ENCODE measurements around the gene TBC1D7.

The TBC1D7 gene

DNA sequence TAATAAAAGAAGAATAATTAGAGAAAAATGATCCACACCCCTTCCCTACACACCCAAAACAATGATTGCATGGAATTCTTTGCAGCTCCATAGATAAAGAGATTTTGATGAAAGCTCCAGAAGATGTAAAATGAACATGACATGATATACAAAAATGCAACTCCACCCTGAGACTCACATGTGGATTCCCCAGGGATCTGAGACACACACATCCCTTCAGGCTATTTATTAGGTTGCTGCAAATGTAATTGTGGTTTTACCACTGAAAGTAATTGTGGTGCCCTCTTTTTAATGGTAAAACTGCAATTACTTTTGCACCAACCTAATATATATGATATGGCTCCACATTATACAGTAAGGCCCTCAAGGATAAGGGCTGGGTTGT is 40.4 kb upstream of the TBC1D7 start:
- H3K27ac ChIP-seq: no peak overlapping the region
- H3K4me1 ChIP-seq (ENCODE audit: control insufficient read depth in 1 of 2, insufficient read depth in 1 of 2, low read depth in 1 of 2, low read length in 1 of 2): no peaks in the 10 kb centered on the region
- no peaks in the 10 kb centered on the region for H3K27me3 ChIP-seq
- H3K4me3 ChIP-seq (ENCODE audit: low read depth in 1 of 2, low read length in 1 of 2): no peak overlapping the region
- H3K9me3 ChIP-seq: no peaks in the 10 kb centered on the region
- peaks cover 15% of the 10 kb centered on the region for H3K36me3 ChIP-seq
- TF ChIP-seq, protein P1, sequence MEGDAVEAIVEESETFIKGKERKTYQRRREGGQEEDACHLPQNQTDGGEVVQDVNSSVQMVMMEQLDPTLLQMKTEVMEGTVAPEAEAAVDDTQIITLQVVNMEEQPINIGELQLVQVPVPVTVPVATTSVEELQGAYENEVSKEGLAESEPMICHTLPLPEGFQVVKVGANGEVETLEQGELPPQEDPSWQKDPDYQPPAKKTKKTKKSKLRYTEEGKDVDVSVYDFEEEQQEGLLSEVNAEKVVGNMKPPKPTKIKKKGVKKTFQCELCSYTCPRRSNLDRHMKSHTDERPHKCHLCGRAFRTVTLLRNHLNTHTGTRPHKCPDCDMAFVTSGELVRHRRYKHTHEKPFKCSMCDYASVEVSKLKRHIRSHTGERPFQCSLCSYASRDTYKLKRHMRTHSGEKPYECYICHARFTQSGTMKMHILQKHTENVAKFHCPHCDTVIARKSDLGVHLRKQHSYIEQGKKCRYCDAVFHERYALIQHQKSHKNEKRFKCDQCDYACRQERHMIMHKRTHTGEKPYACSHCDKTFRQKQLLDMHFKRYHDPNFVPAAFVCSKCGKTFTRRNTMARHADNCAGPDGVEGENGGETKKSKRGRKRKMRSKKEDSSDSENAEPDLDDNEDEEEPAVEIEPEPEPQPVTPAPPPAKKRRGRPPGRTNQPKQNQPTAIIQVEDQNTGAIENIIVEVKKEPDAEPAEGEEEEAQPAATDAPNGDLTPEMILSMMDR (IDR thresholded peaks at IDR 0.05): no peak

DNA sequence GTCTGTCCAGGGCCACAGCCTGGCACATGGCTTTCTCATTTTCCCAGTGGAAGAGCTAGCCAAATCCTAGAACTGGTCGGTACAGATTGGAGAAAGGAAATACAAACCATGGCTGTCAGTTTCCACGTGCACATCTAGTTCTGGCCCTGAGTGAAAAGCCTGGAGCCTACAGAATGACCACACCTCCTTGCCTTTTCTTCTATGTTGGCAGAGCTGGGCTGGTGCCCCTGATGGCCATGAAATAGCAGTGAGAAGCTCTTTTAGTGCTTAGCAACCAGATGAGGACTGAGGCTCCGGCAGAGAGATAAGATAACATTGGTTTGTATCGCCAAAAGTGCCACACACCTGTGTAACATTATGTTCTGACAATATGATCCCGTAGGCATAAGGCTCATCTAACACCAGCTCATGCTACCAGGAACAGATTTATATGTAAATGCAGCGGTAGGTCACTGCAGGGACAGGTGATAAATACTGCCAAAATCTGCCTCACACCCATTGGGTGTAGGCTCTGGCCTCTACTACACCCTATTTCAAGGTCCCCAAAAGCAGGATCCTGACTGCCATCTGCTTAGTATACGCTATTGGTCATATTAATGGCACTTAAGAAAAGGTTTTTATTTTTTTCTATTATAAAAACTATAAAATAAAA is 39.9 kb upstream of the TBC1D7 start:
- H3K36me3 ChIP-seq: peaks cover 15% of the 10 kb centered on the region
- no peaks in the 10 kb centered on the region for H3K4me1 ChIP-seq (ENCODE audit: control insufficient read depth in 1 of 2, insufficient read depth in 1 of 2, low read depth in 1 of 2, low read length in 1 of 2)
- no peaks in the 10 kb centered on the region for H3K9me3 ChIP-seq
- TF ChIP-seq, protein P1 (IDR thresholded peaks at IDR 0.05): no peak
- no peak overlapping the region for H3K27ac ChIP-seq
- no peak overlapping the region for H3K4me3 ChIP-seq (ENCODE audit: low read depth in 1 of 2, low read length in 1 of 2)
- H3K27me3 ChIP-seq: no peaks in the 10 kb centered on the region

DNA sequence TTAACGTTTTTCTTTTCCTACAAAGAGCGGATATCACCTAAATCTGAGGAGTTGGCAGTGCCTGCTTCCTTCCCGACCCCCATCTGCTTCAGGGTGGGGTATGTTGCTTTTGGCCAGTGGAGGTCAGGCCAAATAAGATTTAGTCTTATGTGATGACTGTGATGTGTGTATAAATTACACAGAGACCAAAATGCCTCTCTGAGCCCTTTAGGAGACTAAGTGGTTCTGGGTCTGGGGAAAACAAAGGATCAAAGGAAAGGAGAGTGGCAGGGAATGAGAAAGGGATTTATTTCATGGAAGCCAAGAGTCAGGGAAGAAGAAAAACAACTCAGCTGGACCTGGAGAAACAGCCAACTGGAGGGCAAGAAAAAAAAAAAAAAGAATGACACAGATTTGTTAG is 39.1 kb upstream of the TBC1D7 start:
- Histone ChIP-seq H3K4me1 (ENCODE audit: control insufficient read depth in 1 of 2, insufficient read depth in 1 of 2, low read depth in 1 of 2, low read length in 1 of 2) (no peaks in the 10 kb centered on the region), H3K4me3 (ENCODE audit: low read depth in 1 of 2, low read length in 1 of 2) (no peak overlapping the region), H3K27ac (no peak overlapping the region), H3K36me3 (peaks cover 15% of the 10 kb centered on the region), H3K27me3 (no peaks in the 10 kb centered on the region), H3K9me3 (no peaks in the 10 kb centered on the region)
- TF ChIP-seq, protein P1 (IDR thresholded peaks at IDR 0.05): no peak

DNA sequence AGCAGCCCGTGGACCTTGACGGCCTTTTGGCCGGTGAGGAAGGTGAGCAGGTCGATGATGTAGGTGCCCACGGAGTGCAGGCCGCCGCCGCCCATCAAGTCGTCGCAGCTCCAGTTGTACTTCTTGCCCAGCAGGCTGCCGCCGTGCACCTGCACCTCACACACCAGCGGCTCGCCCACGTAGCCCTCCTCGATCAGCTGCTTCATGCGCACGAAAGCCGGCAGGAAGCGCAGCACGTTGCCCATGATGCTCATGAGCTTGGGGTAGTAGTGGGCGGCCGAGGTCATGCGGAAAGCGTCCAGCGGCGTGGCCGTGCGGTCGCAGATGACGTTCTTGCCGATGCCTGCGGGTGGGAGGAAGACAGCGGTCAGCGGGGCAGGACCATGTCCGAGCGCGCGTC is 37.0 kb upstream of the TBC1D7 start:
- Histone ChIP-seq H3K36me3 (peaks cover 15% of the 10 kb centered on the region), H3K27me3 (no peaks in the 10 kb centered on the region), H3K4me3 (ENCODE audit: low read depth in 1 of 2, low read length in 1 of 2) (no peak overlapping the region), H3K4me1 (ENCODE audit: control insufficient read depth in 1 of 2, insufficient read depth in 1 of 2, low read depth in 1 of 2, low read length in 1 of 2) (peaks cover 0 to 8% of the 10 kb centered on the region in 2 experiments), H3K9me3 (no peaks in the 10 kb centered on the region), H3K27ac (no peak overlapping the region)
- TF ChIP-seq, protein P1 (IDR thresholded peaks at IDR 0.05): no peak

DNA sequence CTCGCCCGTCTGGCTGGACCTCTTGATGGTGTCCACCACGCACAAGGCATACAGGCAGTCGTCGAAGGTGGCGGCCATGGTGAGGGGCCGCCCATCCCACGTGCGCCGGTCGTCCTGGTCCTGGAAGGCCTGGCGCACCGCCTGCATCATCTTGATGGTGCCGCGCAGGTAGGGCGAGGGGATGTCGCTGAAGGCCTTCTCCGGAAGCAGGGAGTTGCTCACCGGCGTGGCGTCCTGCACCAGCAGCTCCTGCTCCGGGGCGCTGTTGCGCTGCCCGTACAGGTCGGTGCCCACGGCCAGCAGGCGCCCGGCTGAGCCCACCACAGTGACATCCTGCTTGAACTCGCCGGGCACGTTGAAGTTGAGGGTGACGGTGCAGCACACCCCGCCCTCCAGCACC is 36.5 kb upstream of the TBC1D7 start:
- peaks cover 15% of the 10 kb centered on the region for H3K36me3 ChIP-seq
- H3K27me3 ChIP-seq: no peaks in the 10 kb centered on the region
- no peak overlapping the region for H3K4me3 ChIP-seq (ENCODE audit: low read depth in 1 of 2, low read length in 1 of 2)
- TF ChIP-seq, protein P1 (IDR thresholded peaks at IDR 0.05): no peak
- H3K4me1 ChIP-seq (ENCODE audit: control insufficient read depth in 1 of 2, insufficient read depth in 1 of 2, low read depth in 1 of 2, low read length in 1 of 2): peaks cover 0 to 8% of the 10 kb centered on the region in 2 experiments
- no peaks in the 10 kb centered on the region for H3K9me3 ChIP-seq
- no peak overlapping the region for H3K27ac ChIP-seq
